PC-3 (cell line): ENCODE measurements around the gene PITPNB.

Source experiments
- CTCF ChIP-seq: fragments of 300-600 bp; sonication (generic); conservative IDR thresholded peaks from 2 replicates; pipeline ENCODE4 v1.5.1; 2017; ENCODE audit warnings: antibody characterized with exemption, low read depth, mild to moderate bottlenecking, low read length
- EZH2 ChIP-seq: fragments of 300-600 bp; sonication (generic); IDR thresholded peaks from one replicate; pipeline ENCODE4 v1.6.1; 2017; ENCODE audit warnings: antibody characterized with exemption, mild to moderate bottlenecking, low read length; ENCODE audit not compliant: unreplicated experiment
- EZH2phosphoT487 ChIP-seq: fragments of 300-600 bp; sonication (generic); IDR thresholded peaks from 2 replicates; pipeline ENCODE4 v1.6.1; 2018; ENCODE audit warnings: mild to moderate bottlenecking, antibody characterized with exemption, low read length, borderline replicate concordance

GRCh38 chr22:27874185-27874584, 44.9 kb downstream of the PITPNB start:
- TF ChIP-seq CTCF (no peak), EZH2phosphoT487 (no peak), EZH2 (no peak)
